GM12874 (cell line): ENCODE results near the gene SLC25A34.

Experiments
- CTCF ChIP-seq: IDR thresholded peaks from 2 replicates; pipeline ENCODE4 v1.5.1; 2011; ENCODE audit warnings: low read depth, mild to moderate bottlenecking, control low read depth, low read length, moderate library complexity; ENCODE audit not compliant: insufficient read depth

Gene SLC25A34

GRCh38 chr1:15771836-15772515 lies 35.9 kb downstream of the SLC25A34 start:
- TF ChIP-seq CTCF: no peak

GRCh38 chr1:15775706-15776105 lies 39.6 kb downstream of the SLC25A34 start:
- no peak for TF ChIP-seq CTCF

GRCh38 chr1:15777909-15778707 lies 42.0 kb downstream of the SLC25A34 start:
- TF ChIP-seq CTCF: no peak

GRCh38 chr1:15785683-15786082 lies 49.6 kb downstream of the SLC25A34 start:
- TF ChIP-seq CTCF: no peak

GRCh38 chr1:15786581-15786980 lies 50.5 kb downstream of the SLC25A34 start:
- TF ChIP-seq CTCF: no peak

- no peak for TF ChIP-seq CTCF
Observed at GRCh38 chr1:15788624-15789301, 52.7 kb downstream of the SLC25A34 start.
